Prostate gland (tissue), 2 donors: ENCODE data around the gene PRKCI.

ENCODE experiments used
- POLR2A ChIP-seq: fragments of 450-650 bp; IDR thresholded peaks from one replicate; pipeline ENCODE4 v1.6.1; 2016; ENCODE audit warnings: antibody characterized with exemption, mild to moderate bottlenecking
- POLR2AphosphoS5 ChIP-seq: sonication (generic); formaldehyde crosslinking; IDR thresholded peaks from one replicate; pipeline ENCODE4 v1.6.1; 2017; ENCODE audit warnings: antibody characterized with exemption
- TF ChIP-seq, protein P1 (sequence below), 4 experiments: fragments of 200-600 bp in 2 of 4; fragments of 450-650 bp in 2 of 4; sonication (generic) in 2 of 4; IDR thresholded peaks; 1 replicate in 3 of 4; 2 replicates in 1 of 4; pipeline ENCODE4 v1.5.1; 2016 to 2019; ENCODE audit warnings: antibody characterized with exemption in 4 of 4, mild to moderate bottlenecking in 2 of 4, moderate library complexity in 2 of 4

DNA sequence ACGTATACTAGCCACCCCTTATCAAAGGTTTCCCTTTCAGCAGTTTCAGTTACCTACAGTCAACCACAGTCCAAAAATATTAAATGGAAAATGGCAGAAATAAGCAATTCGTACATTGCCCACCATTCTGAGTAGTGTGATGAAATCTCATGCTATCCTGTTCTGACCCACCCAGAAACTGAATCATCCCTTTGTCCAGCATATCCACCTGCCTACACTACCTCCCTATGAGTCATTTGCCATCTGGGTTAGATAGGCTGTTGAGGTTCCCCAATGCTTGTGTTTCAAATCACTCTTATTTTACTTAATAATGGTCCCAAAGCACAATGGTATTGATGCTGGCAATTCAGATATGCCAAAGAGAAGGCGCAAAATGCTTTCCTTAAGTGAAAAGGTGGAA, 25.4 kb upstream of the PRKCI start:
- TF ChIP-seq, protein P1, sequence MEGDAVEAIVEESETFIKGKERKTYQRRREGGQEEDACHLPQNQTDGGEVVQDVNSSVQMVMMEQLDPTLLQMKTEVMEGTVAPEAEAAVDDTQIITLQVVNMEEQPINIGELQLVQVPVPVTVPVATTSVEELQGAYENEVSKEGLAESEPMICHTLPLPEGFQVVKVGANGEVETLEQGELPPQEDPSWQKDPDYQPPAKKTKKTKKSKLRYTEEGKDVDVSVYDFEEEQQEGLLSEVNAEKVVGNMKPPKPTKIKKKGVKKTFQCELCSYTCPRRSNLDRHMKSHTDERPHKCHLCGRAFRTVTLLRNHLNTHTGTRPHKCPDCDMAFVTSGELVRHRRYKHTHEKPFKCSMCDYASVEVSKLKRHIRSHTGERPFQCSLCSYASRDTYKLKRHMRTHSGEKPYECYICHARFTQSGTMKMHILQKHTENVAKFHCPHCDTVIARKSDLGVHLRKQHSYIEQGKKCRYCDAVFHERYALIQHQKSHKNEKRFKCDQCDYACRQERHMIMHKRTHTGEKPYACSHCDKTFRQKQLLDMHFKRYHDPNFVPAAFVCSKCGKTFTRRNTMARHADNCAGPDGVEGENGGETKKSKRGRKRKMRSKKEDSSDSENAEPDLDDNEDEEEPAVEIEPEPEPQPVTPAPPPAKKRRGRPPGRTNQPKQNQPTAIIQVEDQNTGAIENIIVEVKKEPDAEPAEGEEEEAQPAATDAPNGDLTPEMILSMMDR (IDR thresholded peaks at IDR 0.05), result no peak
- TF ChIP-seq POLR2AphosphoS5, result no peak
- no peak for TF ChIP-seq POLR2A
